Measurements from ENCODE around the gene GANC.

The GANC gene

DNA sequence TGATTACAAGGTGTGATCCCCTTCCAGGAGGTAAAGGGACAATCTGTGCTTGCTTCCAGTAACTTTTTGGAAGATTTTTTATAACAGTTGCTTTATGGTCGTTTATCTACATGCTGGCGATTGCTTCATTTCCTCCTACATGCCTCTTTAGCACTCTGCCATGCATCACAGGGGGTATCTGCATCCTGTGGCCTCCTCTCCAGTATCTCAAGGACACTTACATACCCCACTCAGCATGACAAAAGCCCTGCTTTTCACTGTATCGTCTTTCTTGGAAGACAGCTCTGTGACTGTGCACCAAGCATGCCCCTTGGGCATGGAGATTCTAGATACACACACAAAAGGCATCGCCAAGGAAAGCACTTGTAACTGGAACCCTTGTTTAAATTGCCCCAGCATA lies 111.6 kb downstream of the GANC start:
- DNase-seq (ENCODE audit: low spot score), result no peak

DNA sequence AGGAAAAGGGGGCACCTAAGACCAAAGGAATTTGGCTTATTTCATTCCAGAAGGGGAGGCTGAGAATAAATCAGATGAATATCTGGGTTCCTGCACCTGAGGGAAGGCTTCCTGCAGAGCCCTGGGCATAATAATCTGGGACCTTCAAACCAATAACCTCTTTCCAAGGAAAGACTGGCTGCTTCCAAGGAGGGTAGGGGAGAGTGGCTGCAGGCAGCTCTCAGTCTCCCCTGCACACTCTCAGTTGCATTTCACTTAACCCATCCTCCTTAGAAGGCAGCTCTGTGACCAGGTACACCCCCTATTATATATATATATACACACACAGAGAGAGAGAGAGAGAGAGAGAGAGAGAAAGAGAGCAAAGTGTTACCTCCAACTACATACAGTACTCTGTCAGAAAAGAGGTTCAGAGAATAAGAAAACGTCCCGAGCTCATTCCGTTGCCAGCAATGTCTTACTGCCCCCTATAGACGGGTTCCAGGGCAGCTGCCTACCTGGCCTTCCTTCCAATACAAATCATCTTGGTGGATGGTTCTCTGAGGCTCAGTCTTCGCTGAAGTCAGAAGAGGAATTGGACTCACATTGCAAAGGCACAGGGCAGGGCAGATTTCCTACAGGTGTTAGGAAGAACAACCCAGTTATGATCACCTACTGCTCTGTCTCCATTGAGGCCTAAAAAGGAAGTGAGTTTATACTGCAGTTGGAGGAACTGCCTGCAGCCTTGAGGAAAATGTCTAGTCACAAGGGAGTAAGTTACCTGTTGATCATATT lies 112.4 kb downstream of the GANC start:
- DNase-seq (ENCODE audit: low spot score), result peak; percentile 50

DNA sequence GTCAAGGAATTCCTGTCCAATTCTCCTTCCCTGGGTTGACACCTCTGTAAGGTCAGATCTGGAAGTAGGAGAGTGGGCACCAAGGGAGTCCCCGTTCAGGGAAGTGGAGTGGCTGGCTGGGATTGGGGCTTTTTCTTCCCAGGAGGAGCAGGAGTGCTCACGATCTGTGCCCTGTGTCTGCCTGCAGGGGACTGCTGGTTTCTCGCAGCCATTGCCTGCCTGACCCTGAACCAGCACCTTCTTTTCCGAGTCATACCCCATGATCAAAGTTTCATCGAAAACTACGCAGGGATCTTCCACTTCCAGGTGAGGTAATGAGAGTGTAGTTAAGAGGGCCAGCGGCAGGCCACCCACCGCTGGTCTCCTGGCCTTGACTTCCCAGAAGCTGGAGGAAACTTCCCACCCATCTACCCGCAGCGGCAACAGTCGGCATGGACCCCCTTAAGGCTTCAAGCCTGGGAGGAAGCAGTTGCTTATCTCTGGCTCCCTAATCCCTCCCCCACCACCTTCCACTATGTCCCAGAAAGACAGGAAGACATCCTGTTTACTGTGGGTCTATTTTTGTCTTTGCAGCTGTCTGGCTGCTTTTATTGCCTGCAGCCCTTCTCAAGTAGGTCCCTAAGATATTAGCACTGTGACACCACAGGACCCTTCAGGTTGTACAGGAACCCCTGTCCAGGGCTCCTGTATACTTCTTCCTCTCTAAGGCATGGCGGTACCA lies 113.1 kb downstream of the GANC start:
- DNase-seq (ENCODE audit: low spot score), result no peak

DNA sequence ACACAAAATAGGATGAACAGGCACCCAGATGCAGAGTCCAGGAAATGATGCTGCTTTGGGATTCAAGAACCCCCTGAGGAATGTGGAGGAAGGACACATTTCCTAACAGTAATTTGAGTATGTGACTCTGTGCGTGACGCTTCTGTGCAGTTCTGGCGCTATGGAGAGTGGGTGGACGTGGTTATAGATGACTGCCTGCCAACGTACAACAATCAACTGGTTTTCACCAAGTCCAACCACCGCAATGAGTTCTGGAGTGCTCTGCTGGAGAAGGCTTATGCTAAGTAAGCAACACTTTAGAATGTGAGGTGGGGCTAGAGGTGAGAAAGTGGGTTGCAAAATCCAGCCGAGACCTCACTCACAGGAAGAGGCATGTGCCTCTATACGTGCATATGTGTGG lies 114.6 kb downstream of the GANC start:
- no peak for DNase-seq (ENCODE audit: low spot score)

DNA sequence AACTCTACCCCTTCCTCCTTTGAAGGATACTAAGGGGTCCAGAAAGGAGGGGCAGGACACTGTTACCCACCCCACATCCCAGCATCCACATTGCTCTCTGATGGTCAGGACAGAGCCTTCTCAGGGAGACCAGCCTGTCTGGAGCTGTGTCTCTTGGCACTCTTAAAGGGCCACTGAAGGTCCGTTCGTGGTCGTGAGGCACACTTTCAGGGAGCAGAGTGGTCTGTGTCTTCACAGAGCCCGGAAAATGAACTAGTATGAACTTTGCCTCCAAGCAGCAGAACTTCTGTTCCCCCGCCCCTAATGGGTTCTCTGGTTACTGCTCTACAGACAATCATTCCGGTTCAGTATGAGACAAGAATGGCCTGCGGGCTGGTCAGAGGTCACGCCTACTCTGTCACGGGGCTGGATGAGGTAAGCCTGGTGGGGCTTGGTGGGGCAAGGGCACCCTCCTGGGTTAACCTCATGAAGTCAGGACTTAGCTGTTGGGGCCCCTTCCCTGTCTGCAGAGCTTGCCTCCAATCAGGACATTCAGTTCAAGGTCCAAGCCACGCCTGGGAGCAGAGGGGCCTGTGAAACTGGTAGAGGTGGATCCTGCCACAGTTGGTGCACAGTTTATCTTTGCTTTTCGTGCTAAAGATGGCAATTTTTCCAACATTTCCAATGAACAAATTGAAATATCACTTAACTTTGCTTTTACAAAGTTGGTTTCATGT lies 119.5 kb downstream of the GANC start:
- no peak for DNase-seq (ENCODE audit: low spot score)

DNA sequence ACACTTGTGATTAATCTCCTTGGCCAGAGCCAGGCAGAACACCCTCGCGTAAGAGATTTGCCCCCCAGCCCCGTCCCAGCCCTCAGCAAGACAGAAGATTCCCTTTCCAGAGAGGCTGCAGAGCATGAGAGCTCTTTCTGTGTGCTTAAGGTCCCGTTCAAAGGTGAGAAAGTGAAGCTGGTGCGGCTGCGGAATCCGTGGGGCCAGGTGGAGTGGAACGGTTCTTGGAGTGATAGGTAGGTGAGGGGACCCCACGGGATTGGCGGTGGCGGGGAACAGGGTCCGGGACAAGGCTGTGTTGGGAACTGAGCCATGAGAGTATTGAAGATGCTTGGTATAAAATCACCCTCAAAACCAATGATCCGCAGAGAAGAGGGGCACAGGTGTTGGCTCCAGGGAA lies 121.1 kb downstream of the GANC start:
- no peak for DNase-seq (ENCODE audit: low spot score)

DNA sequence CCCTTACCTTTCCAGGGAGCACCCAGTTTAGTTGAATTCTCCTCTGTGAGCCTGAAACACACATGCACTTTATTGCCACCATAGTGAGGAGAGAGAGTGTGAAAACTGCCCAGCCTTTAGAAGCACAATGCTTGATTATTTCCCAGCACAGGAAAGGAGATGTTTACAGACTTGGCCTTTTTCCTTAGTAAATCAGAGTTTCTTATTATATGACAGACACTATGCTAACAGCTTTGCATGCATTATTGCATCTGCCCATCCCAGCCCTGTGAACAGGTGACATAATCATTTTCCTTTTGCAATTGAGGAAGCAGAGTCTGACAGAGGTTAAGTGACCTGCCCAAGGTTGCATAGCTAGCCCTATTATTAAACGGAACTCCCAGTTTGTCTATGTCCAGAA lies 122.8 kb downstream of the GANC start:
- DNase-seq (ENCODE audit: low spot score), result no peak

DNA sequence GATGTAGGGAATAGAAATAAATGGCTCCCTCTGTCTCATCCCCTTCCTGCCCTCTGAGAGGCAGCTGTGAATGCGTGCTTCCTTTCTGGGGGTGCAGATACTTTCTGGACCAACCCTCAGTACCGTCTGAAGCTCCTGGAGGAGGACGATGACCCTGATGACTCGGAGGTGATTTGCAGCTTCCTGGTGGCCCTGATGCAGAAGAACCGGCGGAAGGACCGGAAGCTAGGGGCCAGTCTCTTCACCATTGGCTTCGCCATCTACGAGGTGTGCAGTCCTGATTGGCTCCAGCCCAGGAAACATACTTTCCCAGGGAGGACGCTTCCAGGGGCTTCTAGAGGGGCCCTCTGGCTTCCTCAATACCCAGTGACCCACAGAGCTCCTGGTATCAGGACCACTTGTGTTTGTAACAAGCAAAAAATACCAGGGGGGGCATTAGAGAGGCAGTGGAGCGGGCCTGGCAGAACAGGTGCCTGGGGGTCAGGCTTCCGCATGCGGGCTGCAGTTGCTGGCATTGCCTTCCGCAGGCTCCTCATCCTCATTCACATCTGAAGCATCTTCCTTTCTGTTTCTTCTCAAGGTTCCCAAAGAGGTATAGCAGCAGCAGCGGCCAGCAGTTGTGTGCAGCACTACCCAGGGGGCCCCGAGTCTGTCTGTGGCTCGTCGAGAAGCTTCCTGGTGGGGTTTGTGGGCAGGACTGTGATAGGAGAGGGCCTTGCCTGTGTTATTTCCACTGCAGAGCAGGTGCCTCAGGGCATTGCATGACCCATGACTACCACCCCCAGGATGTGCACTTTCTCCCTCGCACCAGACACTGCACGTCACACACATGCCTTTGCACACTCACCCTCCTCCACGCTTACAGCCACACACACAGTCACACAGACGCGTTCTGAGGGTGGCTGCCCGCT lies 128.8 kb downstream of the GANC start:
- DNase-seq (ENCODE audit: low spot score), result no peak

DNA sequence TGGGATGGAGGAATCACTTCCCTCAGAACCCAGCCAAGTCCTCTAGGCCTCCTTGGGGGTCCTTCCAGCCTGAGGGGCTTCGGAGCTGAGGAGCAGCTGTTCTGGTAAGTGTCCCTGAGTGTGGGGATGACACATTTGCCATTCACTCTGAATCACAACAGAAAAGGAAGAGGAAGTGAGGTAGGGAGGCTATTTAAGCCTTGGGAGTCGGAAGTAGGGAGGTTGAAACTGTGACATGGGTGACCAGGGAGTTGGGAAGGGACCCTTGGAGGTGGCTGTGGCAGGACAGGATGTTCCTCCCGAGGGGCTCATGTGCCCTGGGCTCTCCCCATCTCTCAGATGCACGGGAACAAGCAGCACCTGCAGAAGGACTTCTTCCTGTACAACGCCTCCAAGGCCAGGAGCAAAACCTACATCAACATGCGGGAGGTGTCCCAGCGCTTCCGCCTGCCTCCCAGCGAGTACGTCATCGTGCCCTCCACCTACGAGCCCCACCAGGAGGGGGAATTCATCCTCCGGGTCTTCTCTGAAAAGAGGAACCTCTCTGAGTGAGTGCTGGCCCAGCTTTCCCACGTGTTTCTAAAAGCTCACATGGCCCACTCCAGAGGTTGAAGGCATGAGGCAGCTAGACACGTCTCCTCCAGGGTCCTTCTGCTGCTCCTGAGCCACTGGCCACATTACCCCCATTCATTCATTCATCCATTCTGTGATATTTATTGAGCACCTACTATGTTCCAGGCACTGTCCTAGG lies 129.6 kb downstream of the GANC start:
- no peak for DNase-seq (ENCODE audit: low spot score)

DNA sequence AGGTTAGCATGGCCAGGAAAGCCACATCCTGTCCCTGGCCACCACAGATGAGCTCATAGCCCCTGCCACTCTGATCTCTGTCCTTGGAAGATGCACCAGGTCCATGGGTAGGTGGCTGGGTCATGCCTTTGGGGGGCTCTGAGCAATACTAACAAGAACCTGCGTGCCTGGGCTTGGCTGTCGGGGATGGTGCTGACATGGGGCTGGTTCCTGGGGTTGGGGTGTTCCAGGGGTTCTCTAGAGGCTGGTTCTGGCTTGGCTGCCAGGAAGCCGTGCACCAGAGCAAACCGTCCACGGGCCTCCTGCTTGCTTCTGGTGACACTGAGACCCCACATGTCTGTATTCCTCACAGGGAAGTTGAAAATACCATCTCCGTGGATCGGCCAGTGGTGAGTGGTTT lies 130.4 kb downstream of the GANC start:
- DNase-seq (ENCODE audit: low spot score), result no peak

DNA sequence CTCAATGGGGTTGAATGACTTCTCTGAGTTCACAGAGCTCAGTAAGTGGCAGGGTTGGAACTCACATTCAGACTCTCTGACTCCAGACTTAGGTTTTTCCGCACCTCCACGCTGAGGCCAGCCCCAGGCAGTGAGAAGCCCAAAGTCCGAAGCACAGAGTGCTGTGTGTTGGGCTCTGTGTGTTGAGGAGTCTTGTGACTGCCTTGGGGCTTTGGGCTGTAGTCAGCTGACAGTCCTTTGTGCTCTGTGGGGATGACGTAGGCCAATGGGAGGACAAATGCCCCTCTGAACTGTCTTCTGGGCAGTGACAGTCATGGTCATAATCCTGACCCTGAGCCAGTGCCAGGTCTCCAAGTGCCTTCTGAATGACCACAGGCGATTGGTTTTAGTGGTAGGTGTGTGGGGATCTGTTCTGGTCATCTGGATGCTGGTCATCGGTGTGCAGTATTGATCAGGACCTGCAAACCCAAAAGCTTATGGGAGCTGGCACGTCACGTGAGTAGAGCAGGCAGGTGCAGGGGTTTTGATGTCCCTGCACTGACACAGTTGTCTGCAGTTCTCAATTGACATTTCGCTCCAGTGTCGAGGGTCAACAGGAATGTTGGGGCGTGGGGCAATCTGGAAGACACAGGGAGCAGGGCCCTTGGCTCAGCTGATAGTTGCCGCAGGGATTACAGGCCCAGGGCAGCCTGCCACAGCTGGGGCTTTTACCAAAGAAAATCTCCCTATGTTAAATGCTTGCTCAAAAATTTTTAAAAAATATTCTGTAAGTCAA lies 131.6 kb downstream of the GANC start:
- DNase-seq (ENCODE audit: low spot score), result no peak

DNA sequence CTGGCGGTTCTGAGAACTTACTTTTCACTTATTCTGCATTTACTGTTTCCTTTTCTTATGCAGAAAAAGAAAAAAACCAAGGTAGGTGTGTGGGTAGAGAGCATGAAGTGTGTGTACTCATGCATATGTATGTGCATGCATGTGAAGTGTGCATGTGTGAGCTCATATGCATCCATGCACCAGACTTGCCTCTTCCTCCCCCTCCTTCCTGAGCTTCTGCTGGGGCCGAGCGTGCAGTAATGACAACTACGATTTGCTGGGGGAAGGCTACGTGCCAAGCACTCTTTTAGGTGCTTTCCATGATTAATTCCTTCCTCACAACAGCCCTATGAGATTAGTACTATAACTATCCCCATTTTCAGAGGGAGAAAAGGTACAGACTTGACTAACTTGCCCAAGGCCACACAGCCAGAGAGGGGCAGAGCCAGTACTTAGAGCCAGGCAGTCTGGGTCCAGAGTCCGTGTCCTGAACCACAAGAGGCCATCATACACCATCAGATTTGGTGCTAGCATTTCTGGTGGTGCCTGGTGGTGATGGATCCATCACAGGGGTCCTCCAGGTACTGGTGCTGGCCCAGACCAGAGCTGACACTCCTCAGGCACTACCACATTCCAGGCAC lies 133.0 kb downstream of the GANC start:
- DNase-seq (ENCODE audit: low spot score), result peak; percentile 6

Data from kidney tubule cell (primary cell).